ENCODE data around the gene NR3C1. TPM values are rescaled to one million over a fixed set of nuclear protein-coding genes. Genes with fewer than 3 reads are reported as not detected.
A peak's percentile ranks its signal among the peaks of the same experiment; 100 is the strongest.

The NR3C1 gene
- total RNA-seq, 2 experiments from 2014 or later, result 48.6 to 53.9 TPM

GRCh38 chr5:143436871-143437270, 33.4 kb upstream of the NR3C1 start:
- intact Hi-C loops (cut with micrococcal nuclease), result loop anchor here (1.0 to 10.0 kb wide), 2 partner anchors 9 to 662 kb away; partner anchors contain the start of gene ARHGAP26

DNA sequence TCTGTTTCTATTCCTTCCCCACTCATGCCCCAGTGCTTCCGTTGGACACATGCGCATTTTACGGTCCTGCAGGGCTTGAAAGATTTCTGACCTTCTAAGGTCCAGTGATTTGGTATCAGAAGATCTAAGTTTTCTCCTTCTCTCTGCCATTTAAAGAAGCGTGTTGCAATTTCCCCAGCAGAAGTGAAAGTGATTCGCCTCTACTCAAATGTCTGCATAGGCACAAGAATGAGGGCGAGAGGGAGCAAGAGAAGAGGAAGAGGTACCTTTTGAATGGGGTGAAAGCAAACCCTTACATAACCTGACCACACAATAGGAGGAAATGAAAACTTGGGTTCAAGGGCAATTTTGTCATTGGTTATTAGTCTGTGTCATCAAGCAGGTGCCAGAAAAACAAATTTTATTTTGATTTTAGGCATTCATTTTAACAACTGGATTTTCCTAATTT, 31.7 kb upstream of the NR3C1 start:
- peak overlapping the region; percentile 87 for H3K27ac Mint-ChIP-seq
- H3K4me1 Mint-ChIP-seq (ENCODE audit: low read depth), result peaks cover 68% of the 10 kb centered on the region
- POLR2A ChIA-PET, result interaction anchor here (0.9 to 5.8 kb wide), 5 partner anchors 9 to 252 kb away, joined by 3 to 54 read pairs (median 5); partner anchors contain the start of gene NR3C1

More at GRCh38 chr5:143436871-143437270, 33.4 kb upstream of the NR3C1 start:
- Mint-ChIP-seq H3K4me1 (ENCODE audit: low read depth) (peaks cover 54% of the 10 kb centered on the region), H3K27ac (peak overlapping the region; percentile 55), H3K9me3 (no peaks in the 10 kb centered on the region), H3K36me3 (no peaks in the 10 kb centered on the region), H3K27me3 (no peaks in the 10 kb centered on the region), H3K4me3 (no peak overlapping the region)
- CTCF ChIA-PET, result no interaction called here
- DNase-seq, result no peak
- POLR2A ChIA-PET, result interaction anchor here (1.0 to 5.8 kb wide), 2 partner anchors 33 to 167 kb away, joined by 3 to 54 read pairs; partner anchors contain the start of gene NR3C1

GRCh38 chr5:143434261-143435209, 31.0 kb upstream of the NR3C1 start:
- peaks cover 1% of the 10 kb centered on the region for H3K36me3 Mint-ChIP-seq
- POLR2A ChIA-PET, result interaction anchor here (0.6 to 5.8 kb wide), 13 partner anchors 8 to 533 kb away, joined by 3 to 54 read pairs (median 4); partner anchors contain the start of gene NR3C1
- no peaks in the 10 kb centered on the region for H3K9me3 Mint-ChIP-seq

More for the DNA sequence above, 31.7 kb upstream of the NR3C1 start:
- CTCF ChIA-PET, result interaction anchor here (1.3 to 4.3 kb wide), 4 partner anchors 9 to 389 kb away, joined by 3 to 30 read pairs (median 6); partner anchors contain the start of gene NR3C1
- peaks cover 1% of the 10 kb centered on the region for H3K36me3 Mint-ChIP-seq
- H3K9me3 Mint-ChIP-seq, result no peaks in the 10 kb centered on the region
- peak overlapping the region; percentile 81 for H3K4me3 Mint-ChIP-seq
- no peaks in the 10 kb centered on the region for H3K27me3 Mint-ChIP-seq
- peak; percentile 51 for DNase-seq
- intact Hi-C loops (cut with micrococcal nuclease), result loop anchor here (1.0 to 10.0 kb wide), 4 partner anchors 243 to 754 kb away; partner anchors contain the start of gene ARHGAP26

DNA sequence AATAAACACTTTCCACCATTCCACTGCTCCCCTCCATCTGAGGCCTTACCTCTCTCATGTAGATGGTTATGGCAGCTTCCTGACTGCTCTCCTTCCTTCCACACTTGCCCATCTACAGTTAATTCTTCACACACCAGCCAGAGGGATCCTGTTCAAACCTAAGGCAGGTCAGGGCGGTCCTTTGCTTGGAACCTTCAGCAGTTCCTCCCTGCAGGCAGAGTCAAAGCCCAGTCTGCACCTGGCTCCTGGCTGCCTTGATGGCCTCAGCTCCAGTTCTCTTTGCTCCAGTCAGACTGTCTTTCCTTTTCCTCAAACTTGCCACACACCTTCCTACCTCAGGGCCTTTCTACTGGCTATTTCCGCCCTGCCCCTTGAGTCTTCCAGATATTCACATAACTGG, 30.2 kb upstream of the NR3C1 start:
- intact Hi-C loops (cut with micrococcal nuclease), result loop anchor here (1.0 to 10.0 kb wide), 9 partner anchors 13 to 755 kb away; partner anchors contain the start of gene ARHGAP26
- Mint-ChIP-seq H3K9me3 (no peaks in the 10 kb centered on the region), H3K27ac (peak overlapping the region; percentile 87), H3K4me3 (peak overlapping the region; percentile 81), H3K36me3 (peaks cover 1% of the 10 kb centered on the region), H3K27me3 (no peaks in the 10 kb centered on the region), H3K4me1 (ENCODE audit: low read depth) (peaks cover 74% of the 10 kb centered on the region)
- DNase-seq, result no peak
- CTCF ChIA-PET, result interaction anchor here (1.0 to 4.3 kb wide), 4 partner anchors 7 to 391 kb away, joined by 3 to 30 read pairs (median 6); partner anchors contain the start of gene NR3C1
- POLR2A ChIA-PET, result interaction anchor here (1.0 to 5.8 kb wide), 4 partner anchors 14 to 211 kb away, joined by 3 to 54 read pairs (median 6); partner anchors contain the start of gene NR3C1

More at GRCh38 chr5:143434261-143435209, 31.0 kb upstream of the NR3C1 start:
- Mint-ChIP-seq H3K27me3 (no peaks in the 10 kb centered on the region), H3K4me3 (peak overlapping the region; percentile 81), H3K27ac (peak overlapping the region; percentile 87), H3K4me1 (ENCODE audit: low read depth) (peaks cover 68% of the 10 kb centered on the region)
- CTCF ChIA-PET, result interaction anchor here (0.6 to 4.3 kb wide), 5 partner anchors 8 to 665 kb away, joined by 3 to 30 read pairs (median 5); partner anchors contain the start of gene NR3C1
- peak; percentile 73 for DNase-seq
- intact Hi-C loops (cut with micrococcal nuclease), result loop anchor here (1.0 to 10.0 kb wide), 9 partner anchors 29 to 754 kb away; partner anchors contain the start of gene ARHGAP26

- Mint-ChIP-seq H3K9me3 (no peaks in the 10 kb centered on the region), H3K36me3 (peaks cover 1% of the 10 kb centered on the region), H3K27me3 (no peaks in the 10 kb centered on the region), H3K4me1 (ENCODE audit: low read depth) (peaks cover 79% of the 10 kb centered on the region), H3K4me3 (peak overlapping the region; percentile 65), H3K27ac (peak overlapping the region; percentile 72)
- DNase-seq, result no peak
- ChIA-PET CTCF (interaction anchor here (1.0 to 4.3 kb wide), 2 partner anchors 29 to 172 kb away, joined by 3 to 30 read pairs; partner anchors contain the start of gene NR3C1), POLR2A (interaction anchor here (0.6 to 5.8 kb wide), 4 partner anchors 15 to 173 kb away, joined by 3 to 54 read pairs (median 4); partner anchors contain the start of gene NR3C1)
- intact Hi-C loops (cut with micrococcal nuclease), result loop anchor here (2.0 to 10.0 kb wide), 4 partner anchors 14 to 658 kb away; partner anchors contain the start of gene ARHGAP26
Measured at GRCh38 chr5:143432658-143433239, 29.3 kb upstream of the NR3C1 start.

DNA sequence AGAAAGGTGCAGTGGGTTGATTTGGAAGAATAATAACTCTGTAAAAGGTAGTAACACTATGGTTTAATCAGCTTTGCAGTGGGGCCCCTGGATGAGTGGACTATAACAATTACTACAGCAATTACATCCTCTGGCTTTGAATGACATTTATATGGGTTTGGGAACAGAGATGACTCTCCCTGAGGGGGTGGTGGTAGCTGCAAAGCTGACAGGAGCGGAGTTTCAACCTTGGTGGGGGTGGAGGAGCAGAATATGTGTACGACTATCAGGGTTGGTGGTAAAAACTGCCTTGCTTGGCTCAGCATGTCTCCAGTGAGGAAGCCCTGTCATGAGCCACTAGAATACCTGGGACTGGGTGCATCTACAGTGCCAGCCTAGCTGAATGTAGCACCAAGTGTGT, 28.3 kb upstream of the NR3C1 start:
- Mint-ChIP-seq H3K36me3 (peaks cover 1% of the 10 kb centered on the region), H3K4me1 (ENCODE audit: low read depth) (peaks cover 79% of the 10 kb centered on the region), H3K4me3 (peak overlapping the region; percentile 65), H3K27me3 (no peaks in the 10 kb centered on the region), H3K9me3 (no peaks in the 10 kb centered on the region), H3K27ac (peak overlapping the region; percentile 72)
- ChIA-PET CTCF (interaction anchor here (0.6 to 0.7 kb wide), 2 partner anchors 28 to 453 kb away, joined by 3 read pairs; no protein-coding TSS in a partner anchor), POLR2A (interaction anchor here (0.7 to 5.8 kb wide), 5 partner anchors 19 to 174 kb away, joined by 3 to 54 read pairs (median 3); partner anchors contain the start of gene NR3C1)
- peak; percentile 82 for DNase-seq
- intact Hi-C loops (cut with micrococcal nuclease), result loop anchor here (2.0 to 10.0 kb wide), 4 partner anchors 15 to 657 kb away; partner anchors contain the start of gene ARHGAP26

DNA sequence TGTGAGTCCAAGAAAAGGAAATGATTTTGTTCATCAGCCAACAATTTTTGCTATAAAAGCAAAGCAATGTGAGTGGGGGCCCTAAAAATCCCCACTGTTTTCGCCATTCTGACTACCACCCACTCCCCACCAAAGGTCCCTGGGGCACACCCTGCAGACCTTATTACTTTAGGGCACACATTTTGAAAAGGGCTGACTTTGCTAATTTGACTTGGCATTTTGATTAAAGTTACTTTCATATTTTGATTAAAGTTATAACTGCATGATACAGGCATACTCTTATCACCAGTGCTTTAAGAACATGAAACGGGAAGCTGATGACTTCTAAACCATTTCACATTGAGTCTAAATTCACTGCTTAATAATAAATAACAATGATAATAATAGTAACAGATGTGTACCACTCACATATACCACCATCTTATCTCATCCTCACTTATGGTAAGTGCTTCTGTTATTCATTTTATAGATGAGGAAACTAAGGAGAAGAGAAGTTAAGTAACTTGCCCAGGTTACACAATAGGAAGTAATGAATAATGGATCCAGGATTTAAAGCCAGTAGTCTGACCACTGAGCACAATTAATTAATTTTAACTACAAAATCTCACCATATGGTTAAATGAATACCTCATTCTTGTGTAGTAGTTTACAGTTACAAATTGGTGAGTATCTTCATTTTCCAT, 25.4 kb upstream of the NR3C1 start:
- POLR2A ChIA-PET, result no interaction called here
- Mint-ChIP-seq H3K36me3 (peaks cover 4% of the 10 kb centered on the region), H3K4me3 (no peak overlapping the region), H3K4me1 (ENCODE audit: low read depth) (peaks cover 69% of the 10 kb centered on the region), H3K27ac (no peak overlapping the region), H3K9me3 (no peaks in the 10 kb centered on the region), H3K27me3 (no peaks in the 10 kb centered on the region)
- CTCF ChIA-PET, result no interaction called here
- intact Hi-C loops (cut with micrococcal nuclease), result no loop called here
- DNase-seq, result no peak

GRCh38 chr5:143428155-143428554, 24.7 kb upstream of the NR3C1 start:
- CTCF ChIA-PET, result no interaction called here
- no peak overlapping the region for H3K4me3 Mint-ChIP-seq
- POLR2A ChIA-PET, result no interaction called here

DNA sequence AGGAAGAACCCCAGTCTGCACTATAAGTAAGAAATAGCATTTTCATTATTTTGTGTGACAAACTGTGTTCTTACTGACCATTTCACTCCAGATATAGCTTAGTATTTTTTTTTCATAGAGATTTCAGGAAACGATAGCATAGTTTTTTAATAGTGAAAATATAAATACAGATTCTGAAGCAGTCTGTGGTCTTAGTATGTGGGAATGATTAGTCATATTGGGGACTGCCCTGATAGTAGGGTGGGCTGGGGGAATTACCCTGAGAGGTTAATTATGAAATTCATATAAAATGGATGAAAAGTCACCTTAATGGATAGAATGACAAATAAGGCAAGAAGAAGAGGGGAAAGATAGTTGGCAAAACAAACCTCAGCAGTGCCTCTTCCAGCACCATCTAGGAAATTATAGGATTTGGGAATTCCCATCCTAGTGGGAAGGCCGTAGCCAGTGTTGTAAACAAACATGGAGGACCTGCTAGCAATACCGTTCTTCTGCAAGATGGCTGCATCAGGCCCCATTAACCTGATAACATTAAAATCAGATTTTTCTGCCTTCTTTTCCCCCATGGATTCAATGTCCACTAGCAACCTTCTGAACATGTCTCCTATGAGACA, 23.7 kb upstream of the NR3C1 start:
- intact Hi-C loops (cut with micrococcal nuclease), result no loop called here
- Mint-ChIP-seq H3K27me3 (no peaks in the 10 kb centered on the region), H3K4me1 (ENCODE audit: low read depth) (peaks cover 66% of the 10 kb centered on the region), H3K36me3 (peaks cover 4% of the 10 kb centered on the region), H3K9me3 (no peaks in the 10 kb centered on the region), H3K27ac (no peak overlapping the region), H3K4me3 (no peak overlapping the region)
- ChIA-PET CTCF (interaction anchor here (0.8 to 1.4 kb wide), 3 partner anchors 7 to 425 kb away, joined by 3 to 5 read pairs (median 4); no protein-coding TSS in a partner anchor), POLR2A (interaction anchor here (0.7 to 1.4 kb wide), 4 partner anchors 8 to 23 kb away, joined by 3 to 9 read pairs (median 4); partner anchors contain the start of gene NR3C1)
- no peak for DNase-seq

More at GRCh38 chr5:143428155-143428554, 24.7 kb upstream of the NR3C1 start:
- H3K27me3 Mint-ChIP-seq, result no peaks in the 10 kb centered on the region
- intact Hi-C loops (cut with micrococcal nuclease), result no loop called here
- H3K36me3 Mint-ChIP-seq, result peaks cover 4% of the 10 kb centered on the region
- H3K27ac Mint-ChIP-seq, result no peak overlapping the region
- no peak for DNase-seq
- H3K4me1 Mint-ChIP-seq (ENCODE audit: low read depth), result peaks cover 66% of the 10 kb centered on the region
- no peaks in the 10 kb centered on the region for H3K9me3 Mint-ChIP-seq

- Mint-ChIP-seq H3K9me3 (no peaks in the 10 kb centered on the region), H3K4me3 (no peak overlapping the region), H3K36me3 (peaks cover 4% of the 10 kb centered on the region), H3K27me3 (no peaks in the 10 kb centered on the region), H3K4me1 (ENCODE audit: low read depth) (peaks cover 62% of the 10 kb centered on the region), H3K27ac (peak overlapping the region; percentile 39)
- DNase-seq, result no peak
- POLR2A ChIA-PET, result interaction anchor here (0.7 to 1.4 kb wide), 4 partner anchors 9 to 23 kb away, joined by 3 to 9 read pairs (median 4); partner anchors contain the start of gene NR3C1
- intact Hi-C loops (cut with micrococcal nuclease), result no loop called here
- CTCF ChIA-PET, result interaction anchor here (0.7 to 1.4 kb wide), 5 partner anchors 8 to 424 kb away, joined by 3 to 5 read pairs (median 4); partner anchors contain the start of gene NR3C1
Measured at GRCh38 chr5:143426437-143426991, 23.0 kb upstream of the NR3C1 start.
